AG08396 (cell line): ENCODE results near the gene ZSWIM4.
A peak's percentile ranks its signal among the peaks of the same experiment; 100 is the strongest.

Experiments used
- DNase-seq: peaks from one replicate; pipeline ENCODE4 v3.0.0; 2012; ENCODE audit warnings: low spot score, mixed read lengths

The ZSWIM4 gene

DNA sequence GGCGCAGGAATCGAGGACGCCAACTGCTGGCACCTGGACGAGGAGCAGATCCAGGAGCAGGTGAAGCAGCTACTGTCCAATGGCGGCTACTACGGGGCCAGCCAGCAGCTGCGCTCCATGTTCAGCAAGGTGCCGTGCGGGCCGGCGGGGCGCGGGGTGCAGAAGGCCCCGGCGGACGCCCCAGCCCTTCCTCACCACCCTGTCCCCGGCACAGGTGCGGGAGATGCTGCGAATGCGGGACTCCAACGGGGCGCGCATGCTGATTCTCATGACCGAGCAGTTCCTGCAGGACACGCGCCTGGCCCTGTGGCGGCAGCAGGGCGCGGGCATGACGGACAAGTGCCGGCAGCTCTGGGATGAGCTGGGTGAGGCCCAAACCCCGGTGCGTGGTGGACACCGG lies 13.6 kb downstream of the ZSWIM4 start:
- no peak for DNase-seq

DNA sequence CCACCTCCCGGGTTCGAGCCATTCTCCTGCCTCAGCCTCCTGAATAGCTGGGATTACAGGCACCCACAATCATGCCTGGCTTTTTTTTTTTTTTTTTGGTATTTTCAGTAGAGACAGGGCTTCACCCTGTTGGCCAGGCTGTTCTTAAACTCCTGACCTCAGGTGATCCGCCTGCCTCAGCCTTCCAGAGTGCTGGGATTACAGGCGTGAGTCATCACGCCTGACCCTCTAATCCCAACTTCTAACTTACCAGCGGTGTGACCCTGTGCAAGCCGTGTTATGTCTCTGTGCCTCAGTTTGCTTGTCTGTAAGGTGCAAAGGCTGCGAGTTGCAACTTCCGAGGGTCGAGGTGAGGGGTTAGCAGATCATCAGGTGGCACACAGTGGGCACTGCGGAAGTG lies 17.3 kb downstream of the ZSWIM4 start:
- DNase-seq, result no peak

DNA sequence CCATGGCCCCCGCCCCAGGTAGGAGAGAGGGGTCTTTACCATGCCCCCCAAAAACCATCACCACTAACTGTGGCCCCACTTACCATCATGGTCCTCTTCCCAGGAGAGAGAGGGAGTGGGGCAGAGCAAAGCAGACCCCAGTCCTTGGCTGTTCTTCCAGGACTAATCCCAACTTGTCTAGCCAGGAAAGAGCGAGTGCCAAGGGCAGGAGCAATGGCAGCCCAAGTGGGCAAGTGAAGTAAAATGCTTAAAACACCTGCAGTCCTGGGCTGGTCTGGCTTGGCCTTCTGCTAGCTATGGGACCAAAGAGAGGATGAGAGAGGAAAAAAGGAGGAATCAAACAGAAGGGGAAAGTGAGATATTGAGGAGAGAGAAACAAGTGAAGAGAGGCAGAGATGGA lies 17.9 kb downstream of the ZSWIM4 start:
- DNase-seq, result no peak

DNA sequence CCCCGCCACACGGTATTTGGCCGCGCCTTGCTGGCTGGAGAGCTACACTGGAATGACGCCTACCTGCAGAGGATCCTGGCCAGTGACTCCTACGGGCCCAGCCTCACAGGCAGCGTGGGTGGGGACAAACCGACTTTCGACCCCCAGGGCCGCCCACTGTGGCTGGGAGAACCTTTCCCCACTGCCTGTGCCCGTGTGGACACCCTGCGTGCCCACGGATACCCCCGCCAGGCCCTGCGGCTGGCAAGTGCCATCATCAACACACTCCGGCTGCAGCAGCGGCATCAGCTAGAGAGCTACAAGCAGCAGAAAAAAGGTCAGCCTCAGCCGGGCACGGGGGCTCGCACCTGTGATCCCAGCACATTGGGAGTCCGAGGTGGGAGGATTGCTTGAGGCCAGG lies 19.3 kb downstream of the ZSWIM4 start:
- DNase-seq, result no peak

DNA sequence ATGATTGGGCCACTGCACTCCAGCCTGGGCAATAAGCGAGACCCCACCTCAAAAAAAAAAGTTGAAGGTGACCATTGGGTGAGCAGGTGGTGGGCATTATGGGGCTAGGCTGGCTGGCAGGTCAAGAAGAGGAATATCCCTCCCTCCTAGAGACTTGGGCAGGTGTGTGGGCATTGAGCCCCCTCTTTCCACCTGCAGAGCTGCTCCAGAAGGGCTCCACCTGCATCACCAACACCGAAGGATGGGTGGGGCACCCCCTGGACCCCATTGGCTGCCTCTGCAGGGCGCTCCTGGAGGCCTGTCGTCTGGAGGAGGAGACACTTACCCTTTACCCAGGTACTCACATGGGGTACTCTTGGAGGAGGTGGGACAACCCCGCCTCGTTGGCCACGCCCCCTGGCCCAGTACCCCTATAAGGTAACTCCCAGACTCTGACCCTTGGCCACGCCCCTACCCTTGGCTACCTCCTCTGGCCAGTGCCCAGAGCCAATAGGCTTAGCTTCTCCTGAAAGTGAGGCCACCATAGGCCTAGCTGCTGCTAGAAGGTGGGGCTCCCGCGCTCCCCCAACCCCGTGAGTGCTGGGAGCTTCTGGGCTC lies 21.9 kb downstream of the ZSWIM4 start:
- DNase-seq, result no peak

DNA sequence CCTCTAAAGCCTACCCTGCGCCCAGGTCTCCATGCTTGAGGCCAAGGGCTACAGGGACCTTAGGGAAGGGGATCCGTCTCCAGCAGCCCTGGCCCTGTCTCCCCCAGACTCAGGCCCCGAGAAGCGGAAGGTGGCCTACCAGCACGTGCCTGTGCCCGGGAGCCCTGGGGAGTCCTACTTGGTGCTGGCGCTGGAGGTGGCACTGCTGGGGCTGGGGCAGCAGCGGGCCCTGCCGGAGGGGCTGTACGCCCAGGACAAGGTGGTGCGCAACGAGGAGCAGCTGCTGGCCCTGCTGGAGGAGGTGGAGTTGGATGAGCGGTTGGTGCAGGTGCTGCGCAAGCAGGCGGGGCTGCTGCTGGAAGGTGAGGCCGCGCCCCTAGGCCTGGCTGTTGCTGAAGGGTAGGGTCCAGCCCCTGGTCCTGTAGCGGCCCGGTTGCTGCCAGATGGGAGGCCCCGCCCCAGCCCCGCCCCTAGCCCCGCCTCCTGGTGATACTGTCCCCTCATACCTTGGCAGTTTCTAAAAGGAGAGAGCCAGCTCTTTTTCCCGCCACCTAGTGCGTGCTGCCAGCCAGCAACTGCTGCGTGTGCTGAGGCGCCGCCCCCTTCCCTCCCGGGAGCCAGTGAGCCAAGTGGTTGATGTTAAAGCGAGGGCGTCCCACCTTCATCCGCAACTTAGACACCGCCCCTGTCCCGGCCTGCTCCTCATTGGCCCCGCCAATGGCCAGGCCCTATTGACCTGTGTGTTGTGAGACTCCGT lies 22.6 kb downstream of the ZSWIM4 start:
- no peak for DNase-seq

DNA sequence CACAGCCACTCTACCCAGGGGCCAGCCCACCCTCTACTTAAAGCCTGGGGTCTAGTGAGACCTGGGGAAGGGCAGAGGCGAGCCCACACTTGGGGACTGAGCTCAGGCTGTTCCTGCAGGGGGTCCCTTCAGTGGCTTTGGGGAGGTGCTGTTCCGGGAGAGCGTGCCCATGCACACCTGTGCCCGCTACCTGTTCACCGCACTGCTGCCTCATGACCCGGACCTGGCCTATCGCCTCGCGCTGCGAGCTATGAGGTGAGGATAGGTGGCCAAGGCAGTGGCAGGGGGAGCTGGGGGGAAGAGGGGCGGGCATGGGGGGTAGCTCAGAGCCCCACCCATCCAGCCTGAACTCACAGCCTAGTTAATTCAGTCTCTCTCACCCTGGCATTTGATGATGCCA lies 24.0 kb downstream of the ZSWIM4 start:
- no peak for DNase-seq

DNA sequence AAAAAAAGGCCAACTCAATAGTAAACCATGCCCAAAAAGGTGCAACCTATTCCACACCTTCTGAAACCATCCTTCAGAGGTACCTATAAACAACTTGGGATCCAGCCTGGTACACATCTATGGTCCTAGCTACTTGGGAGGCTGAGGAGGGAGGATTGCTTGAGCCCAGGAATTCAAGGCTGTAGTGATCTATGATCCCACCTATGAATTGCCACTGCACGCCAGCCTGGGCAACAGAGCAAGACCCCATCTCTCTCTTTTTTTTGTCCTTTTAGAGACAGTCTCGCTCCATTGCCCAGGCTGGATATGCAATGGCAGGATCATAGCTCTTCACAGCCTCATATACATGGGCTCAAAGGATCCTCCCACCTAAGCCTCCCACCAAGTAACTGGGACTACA lies 26.0 kb downstream of the ZSWIM4 start:
- DNase-seq, result no peak

DNA sequence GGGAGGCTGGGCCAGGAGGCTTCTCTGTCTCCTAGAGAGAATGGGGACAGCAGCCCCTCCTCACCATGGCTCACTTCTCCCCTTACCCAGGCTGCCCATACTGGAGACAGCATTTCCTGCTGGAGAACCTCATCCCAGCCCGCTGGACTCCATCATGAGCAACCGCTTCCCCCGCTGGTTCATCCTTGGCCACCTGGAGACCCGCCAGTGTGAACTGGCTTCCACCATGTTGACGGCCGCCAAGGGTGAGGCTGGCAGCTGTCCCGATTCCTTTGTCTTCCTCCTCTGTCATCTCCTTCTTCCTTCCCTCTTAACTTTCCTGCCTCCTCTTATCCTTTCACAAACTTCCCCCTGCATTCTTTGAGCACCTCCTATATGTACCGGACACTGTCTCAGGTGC lies 28.0 kb downstream of the ZSWIM4 start:
- no peak for DNase-seq

DNA sequence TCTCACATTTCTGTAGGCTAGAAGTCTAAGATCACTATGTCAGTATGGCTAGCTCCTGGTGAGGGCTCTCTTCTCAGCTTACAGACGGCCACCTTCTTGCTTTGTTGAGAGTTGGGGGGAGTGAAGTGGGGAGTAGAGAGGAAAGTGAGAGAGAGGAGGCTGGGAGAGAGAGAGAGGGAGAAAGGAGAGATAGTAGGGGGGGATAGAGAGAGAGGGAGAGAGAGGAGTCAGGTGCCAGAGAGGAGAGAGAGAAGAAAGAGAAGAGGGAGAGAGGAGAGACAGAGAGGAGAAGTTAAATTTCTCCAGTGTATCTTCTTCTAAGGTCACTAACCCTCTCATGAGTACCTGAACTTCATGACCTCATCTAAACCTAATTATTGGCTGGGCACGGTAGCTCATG lies 28.7 kb downstream of the ZSWIM4 start:
- DNase-seq, result no peak

DNA sequence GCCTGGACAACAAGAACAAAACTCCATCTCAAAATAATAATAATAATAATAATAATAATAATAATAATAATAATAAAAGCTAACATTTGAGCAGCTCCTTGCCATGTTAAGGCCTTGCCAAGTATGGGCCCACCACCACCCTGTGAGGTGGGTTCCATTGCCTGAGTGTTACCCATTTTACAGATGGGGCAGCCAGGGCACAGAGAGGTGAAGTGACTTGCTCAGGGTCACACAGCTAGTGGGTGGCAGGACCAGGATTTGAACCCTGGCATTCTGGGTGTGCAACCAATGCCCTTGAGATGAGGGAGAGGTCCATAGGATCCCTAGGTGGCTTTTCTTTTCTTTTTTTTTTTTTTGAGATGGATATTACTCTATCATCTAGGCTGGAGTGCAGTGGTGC lies 29.5 kb downstream of the ZSWIM4 start:
- DNase-seq, result no peak

DNA sequence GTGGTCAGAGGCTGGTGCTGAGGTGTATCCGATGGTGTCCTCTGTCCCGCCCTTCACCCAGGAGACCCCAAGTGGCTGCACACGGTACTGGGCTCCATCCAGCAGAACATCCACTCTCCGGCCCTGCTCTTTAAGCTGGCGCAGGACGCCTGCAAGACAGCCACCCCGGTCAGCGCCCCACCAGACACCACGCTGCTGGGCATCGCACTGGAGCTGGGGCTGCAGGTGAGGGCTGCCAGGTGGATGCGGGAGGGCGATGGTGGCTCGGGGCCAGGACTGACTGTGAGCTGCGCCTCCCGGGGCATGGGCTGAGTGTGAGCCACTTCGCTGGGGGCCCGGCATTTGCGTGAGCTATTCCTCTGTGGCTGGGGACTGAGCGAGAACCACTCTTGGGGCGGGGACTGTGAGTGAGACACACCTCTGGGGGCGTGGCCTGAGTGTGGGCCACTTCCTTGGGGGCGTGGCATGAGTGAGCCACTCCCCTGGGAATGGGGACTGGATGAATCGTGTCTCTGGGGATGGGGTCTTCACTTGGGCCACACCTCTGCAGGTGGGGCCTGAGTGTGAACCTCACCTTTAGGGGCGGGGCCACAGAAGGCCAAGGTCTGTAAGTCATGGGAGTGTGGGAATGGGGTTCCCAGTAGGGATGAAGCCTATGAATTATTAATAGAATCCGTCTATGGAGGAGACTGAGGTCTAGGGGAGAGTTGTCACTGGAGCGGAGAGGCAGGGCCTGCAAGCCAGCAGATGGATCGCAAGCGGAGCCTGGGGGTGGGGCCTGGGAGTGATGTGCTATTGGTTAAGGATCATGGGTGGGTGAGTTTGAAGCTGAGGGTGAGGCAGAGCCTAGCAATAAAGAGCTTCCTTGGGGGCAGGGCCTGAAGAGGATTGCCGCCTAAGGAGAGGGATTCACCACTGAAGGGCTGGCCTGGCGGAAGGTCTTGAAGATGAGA lies 30.5 kb downstream of the ZSWIM4 start:
- DNase-seq, result no peak

DNA sequence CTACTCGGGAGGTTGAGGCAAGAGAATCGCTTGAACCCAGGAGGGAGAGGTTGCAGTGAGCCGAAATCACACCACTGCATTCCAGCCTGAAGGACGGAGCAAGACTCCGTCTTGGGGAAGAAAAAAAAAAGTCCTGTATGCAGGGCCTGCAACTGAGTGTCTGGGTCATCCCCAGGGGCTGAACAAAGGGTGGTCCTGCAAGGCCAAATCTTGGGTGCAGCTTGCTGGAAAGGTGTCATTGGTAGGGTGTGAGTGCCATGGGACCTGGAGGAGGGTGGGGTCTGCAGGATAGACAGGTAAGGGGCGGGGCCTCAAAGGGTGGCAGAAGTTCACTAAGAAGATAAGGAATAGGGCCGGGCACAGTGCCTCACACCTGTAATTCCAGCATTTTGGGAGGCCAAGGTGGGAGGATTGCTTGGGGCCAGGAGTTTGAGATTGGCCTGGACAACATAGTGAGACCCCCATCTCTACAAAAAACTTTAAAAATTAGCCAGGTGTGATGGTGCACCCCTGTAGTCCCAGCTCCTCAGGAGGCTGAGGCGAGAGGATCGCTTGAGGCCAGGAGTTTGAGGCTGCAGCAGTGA lies 31.5 kb downstream of the ZSWIM4 start:
- no peak for DNase-seq

DNA sequence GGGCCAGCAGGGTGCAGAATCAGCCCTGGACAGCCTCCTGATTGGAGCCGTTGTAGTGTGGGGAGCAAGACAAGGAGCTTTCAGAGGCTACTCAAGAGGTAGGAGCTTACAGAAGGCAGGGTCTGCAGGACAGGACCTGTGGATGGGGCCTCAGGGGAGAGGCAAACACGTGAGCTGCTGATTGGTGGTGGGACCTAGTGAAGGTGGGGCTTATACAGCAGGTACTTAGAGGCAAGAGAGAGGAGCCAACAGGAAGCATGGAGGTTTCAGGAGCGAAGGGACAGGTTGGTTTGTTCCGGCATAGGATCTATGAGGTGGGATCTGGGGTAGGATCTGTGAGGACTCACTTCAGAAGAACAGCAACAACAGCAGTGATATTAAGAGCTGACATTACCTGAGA lies 32.4 kb downstream of the ZSWIM4 start:
- no peak for DNase-seq

DNA sequence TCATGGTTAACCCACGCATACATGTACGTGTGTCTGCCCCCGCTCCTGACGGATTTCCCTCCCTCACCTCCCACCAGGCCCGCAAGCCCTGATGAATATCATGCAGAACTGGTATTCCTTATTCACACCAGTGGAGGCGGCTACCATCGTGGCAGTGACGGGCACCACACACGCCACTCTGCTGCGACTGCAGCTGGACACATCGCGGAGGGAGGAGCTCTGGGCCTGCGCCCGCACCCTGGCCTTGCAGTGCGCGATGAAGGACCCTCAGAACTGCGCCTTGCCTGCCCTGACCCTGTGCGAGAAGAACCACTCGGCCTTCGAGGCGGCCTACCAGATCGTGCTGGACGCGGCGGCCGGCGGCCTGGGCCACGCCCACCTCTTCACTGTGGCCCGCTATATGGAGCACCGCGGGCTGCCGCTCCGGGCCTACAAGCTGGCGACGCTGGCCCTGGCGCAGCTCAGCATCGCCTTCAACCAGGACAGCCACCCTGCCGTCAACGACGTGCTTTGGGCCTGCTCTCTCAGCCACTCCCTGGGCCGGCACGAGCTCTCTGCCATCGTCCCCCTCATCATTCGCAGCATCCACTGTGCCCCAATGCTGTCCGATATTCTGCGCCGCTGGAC lies 35.0 kb downstream of the ZSWIM4 start:
- no peak for DNase-seq

DNA sequence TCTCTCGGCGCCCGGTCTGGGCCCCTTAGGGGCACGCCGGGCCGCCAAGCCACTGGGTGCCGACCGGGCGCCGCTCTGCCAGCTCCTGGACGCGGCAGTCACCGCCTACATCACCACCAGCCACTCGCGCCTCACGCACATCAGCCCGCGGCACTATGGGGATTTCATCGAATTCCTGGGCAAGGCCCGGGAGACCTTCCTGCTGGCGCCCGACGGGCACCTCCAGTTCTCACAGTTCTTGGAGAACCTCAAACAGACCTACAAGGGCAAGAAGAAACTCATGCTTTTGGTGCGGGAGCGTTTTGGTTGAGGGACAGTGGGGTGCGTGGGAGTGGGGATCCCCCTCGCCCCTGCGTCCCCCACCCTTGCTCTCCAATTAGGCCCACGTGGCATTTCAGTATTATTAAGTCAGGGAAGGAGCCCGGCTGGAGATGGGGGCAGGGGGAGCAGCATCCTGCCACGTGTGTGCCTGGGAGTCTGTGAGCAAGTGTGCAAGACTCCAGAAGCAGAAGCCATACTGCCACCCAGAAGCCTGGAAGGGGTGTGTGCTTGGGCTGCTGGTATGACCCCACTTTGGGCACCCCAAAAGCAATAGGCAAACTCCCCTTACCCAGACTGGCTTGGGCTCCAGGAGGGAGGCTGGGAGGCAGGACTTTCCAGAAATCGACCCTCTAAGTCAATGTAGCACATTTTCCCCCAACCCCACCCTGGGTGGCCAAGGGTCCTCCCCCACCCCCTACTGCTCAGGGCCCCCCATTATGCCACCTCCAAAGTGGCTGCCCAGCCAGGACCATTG lies 35.7 kb downstream of the ZSWIM4 start:
- no peak for DNase-seq

DNA sequence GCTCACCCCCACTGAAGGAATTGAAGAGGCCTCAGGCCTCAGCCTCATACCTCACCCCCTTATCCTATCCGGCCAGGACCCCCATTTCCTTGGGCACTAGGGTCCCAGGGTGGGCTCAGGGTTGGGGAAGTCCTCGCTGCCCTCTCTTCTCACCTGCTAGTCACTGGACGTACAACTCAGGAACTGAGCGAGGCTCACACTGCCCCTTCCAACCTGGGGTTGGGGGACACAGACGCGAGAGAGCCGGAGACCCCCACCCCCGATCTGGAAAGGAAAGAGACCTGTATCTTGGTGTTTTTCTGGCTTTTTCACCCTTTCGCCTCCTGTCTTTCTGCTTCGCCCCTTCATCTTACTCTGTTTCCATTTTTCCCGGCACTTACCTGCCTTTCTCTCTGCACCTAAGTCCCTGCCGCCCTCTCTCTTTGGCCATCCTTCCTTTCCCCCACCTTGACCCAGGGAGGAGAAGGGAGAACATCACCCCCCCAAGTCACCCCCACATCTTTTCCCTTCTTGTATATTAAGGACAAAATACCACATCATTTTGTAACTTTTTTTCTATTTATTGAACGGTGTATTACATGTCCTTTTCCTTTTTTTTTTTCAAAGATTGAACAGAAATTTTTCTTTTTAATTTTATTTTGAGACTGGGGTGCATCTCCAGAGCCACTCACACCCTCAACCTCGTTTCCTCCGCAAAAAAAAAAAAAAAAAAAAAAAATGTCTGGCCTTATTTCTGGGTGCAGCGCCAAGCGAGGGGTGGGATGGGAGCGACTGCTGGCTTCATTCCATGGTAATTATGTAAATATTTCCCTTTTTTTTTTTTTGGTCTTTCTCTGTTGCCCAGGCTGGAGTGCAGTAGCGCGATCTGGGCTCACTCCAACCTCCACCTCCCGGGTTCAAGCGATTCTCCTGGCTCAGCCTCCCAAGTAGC lies 36.6 kb downstream of the ZSWIM4 start:
- peak; percentile 33 for DNase-seq

DNA sequence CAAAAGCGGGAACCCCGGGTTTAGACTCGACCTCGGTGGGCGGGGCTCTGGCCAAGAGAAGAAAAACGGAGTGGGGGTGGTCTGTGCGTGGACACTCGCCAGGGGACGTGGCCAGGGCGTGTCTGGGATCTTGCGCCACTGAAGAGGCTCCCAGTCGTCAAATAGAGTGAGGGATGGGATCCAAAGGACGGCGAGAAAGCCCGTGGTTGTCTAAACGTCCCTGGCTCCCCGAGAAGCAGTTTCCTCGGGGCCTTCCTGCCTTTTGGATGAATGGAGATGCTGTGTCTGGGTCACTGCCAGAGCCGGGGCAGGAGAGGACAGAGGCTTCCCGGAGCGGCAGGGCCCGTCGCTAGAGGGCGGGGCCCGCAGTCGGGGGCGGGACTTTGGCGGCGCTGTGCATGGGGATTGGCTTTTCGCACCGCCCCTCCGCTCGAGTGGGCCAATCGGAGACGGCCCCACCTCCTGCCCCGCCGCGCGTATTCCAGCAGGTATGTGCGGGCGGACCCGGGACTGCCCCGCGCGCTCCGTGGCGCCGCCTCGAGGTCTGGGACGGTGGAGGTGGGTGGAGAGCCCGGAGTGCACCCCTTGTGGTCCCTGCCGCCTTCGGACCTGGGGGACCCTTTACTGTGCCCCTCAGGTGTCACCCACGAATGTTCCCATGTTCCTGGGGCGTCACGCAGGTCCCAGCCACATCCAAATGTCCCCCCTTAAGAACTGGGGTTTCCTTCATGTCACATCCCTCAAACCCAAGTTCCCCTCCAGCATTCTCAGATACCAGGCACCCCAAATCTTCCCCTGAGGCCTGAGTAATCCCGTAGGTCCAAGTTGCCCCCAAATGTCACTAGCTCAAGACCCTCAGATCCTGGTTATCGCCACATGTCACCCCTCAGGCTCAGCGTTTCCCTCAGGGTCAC lies 38.3 kb downstream of the ZSWIM4 start:
- peak; percentile 97 for DNase-seq
